MM.1S (cell line): ENCODE data around the gene BCL2L11.

Experiments used
- DNase-seq: peaks from one replicate; pipeline ENCODE4 v3.0.0-alpha.2; 2015
- H2AFZ ChIP-seq: fragments of 300-600 bp; sonication (generic); 2 replicates; pipeline ENCODE4 v1.6.0; 2016; ENCODE audit warnings: antibody characterized with exemption, low read length
- H3F3A ChIP-seq: fragments of 300-600 bp; sonication (generic); 2 replicates; pipeline ENCODE4 v1.6.1; 2016; ENCODE audit warnings: mild to moderate bottlenecking, antibody characterized with exemption, low read length, moderate library complexity, mixed read lengths; ENCODE audit not compliant: insufficient read depth
- H3K27ac ChIP-seq: fragments of 300-600 bp; sonication (generic); 2 replicates; pipeline ENCODE4 v1.5.1; 2016; ENCODE audit warnings: mild to moderate bottlenecking, low read length
- H3K27me3 ChIP-seq: fragments of 300-600 bp; sonication (generic); replicated peaks from 2 replicates; pipeline ENCODE4 v1.6.0; 2016; ENCODE audit warnings: low read length; ENCODE audit not compliant: insufficient read depth
- H3K36me3 ChIP-seq: fragments of 300-600 bp; sonication (generic); replicated peaks from 2 replicates; pipeline ENCODE4 v1.6.1; 2016; ENCODE audit warnings: mild to moderate bottlenecking, low read length, mixed read lengths; ENCODE audit not compliant: insufficient read depth
- H3K4me1 ChIP-seq: fragments of 300-600 bp; sonication (generic); 2 replicates; pipeline ENCODE4 v1.6.1; 2016; ENCODE audit warnings: low read length, mixed read lengths
- H3K4me2 ChIP-seq: fragments of 300-600 bp; sonication (generic); 2 replicates; pipeline ENCODE4 v1.6.0; 2016; ENCODE audit warnings: low read depth, low read length
- H3K4me3 ChIP-seq: fragments of 300-600 bp; sonication (generic); 2 replicates; pipeline ENCODE4 v1.5.1; 2016; ENCODE audit warnings: low read length, mixed read lengths
- H3K79me2 ChIP-seq: fragments of 300-600 bp; sonication (generic); 2 replicates; pipeline ENCODE4 v1.6.1; 2016; ENCODE audit warnings: mixed run types, low read length, mixed read lengths
- H3K9ac ChIP-seq: fragments of 300-600 bp; sonication (generic); 2 replicates; pipeline ENCODE4 v1.6.1; 2016; ENCODE audit warnings: low read length, mixed read lengths
- H3K9me2 ChIP-seq: fragments of 300-600 bp; sonication (generic); replicated peaks from 2 replicates; pipeline ENCODE4 v1.6.1; 2016; ENCODE audit warnings: mild to moderate bottlenecking, low read length, mixed read lengths; ENCODE audit not compliant: insufficient read depth
- H3K9me3 ChIP-seq: fragments of 300-600 bp; sonication (generic); replicated peaks from 2 replicates; pipeline ENCODE4 v1.6.1; 2016; ENCODE audit warnings: mild to moderate bottlenecking, low read length, mixed read lengths; ENCODE audit not compliant: insufficient read depth
- H4K20me1 ChIP-seq: fragments of 300-600 bp; sonication (generic); 2 replicates; pipeline ENCODE4 v1.6.1; 2016; ENCODE audit warnings: mild to moderate bottlenecking, low read length, moderate library complexity, mixed read lengths; ENCODE audit not compliant: insufficient read depth
- CTCF ChIP-seq: fragments of 300-600 bp; sonication (generic); IDR thresholded peaks from 2 replicates; pipeline ENCODE4 v1.5.1; 2016; ENCODE audit warnings: antibody characterized with exemption, low read length, mixed read lengths
- EZH2 ChIP-seq: fragments of 300-600 bp; sonication (generic); optimal IDR thresholded peaks from 2 replicates; pipeline ENCODE3; 2017; ENCODE audit warnings: low read depth, mild to moderate bottlenecking, antibody characterized with exemption, low read length, mixed read lengths
- EZH2phosphoT487 ChIP-seq: fragments of 300-600 bp; sonication (generic); IDR thresholded peaks from 2 replicates; pipeline ENCODE4 v1.6.1; 2018; ENCODE audit warnings: antibody characterized with exemption, low read length

BCL2L11 gene

GRCh38 chr2:111172666-111173065 is 52.0 kb downstream of the BCL2L11 start:
- no peak for DNase-seq
- no peak overlapping the region for H2AFZ ChIP-seq

GRCh38 chr2:111173338-111173737 is 52.6 kb downstream of the BCL2L11 start:
- Histone ChIP-seq H3K4me2 (no peak overlapping the region), H3K9ac (no peak overlapping the region), H3K9me2 (no peaks in the 10 kb centered on the region), H3K79me2 (no peaks in the 10 kb centered on the region), H3K27ac (no peak overlapping the region), H2AFZ (no peak overlapping the region), H3K27me3 (no peaks in the 10 kb centered on the region), H3K9me3 (no peaks in the 10 kb centered on the region), H3F3A (peaks cover 6% of the 10 kb centered on the region), H3K36me3 (no peaks in the 10 kb centered on the region), H3K4me3 (no peak overlapping the region), H4K20me1 (no peaks in the 10 kb centered on the region; the same call in 1 of the 2 replicates), H3K4me1 (no peaks in the 10 kb centered on the region)
- TF ChIP-seq EZH2phosphoT487 (no peak), CTCF (no peak), EZH2 (no peak)
- DNase-seq: no peak

More at GRCh38 chr2:111172666-111173065, 52.0 kb downstream of the BCL2L11 start:
- Histone ChIP-seq H3K9me3 (no peaks in the 10 kb centered on the region), H3K4me1 (no peaks in the 10 kb centered on the region), H3K27ac (no peak overlapping the region), H3K4me2 (no peak overlapping the region), H4K20me1 (no peaks in the 10 kb centered on the region; the same call in 1 of the 2 replicates), H3K79me2 (no peaks in the 10 kb centered on the region), H3K4me3 (no peak overlapping the region), H3K27me3 (no peaks in the 10 kb centered on the region), H3K9me2 (no peaks in the 10 kb centered on the region), H3K9ac (no peak overlapping the region), H3F3A (peaks cover 9% of the 10 kb centered on the region), H3K36me3 (no peaks in the 10 kb centered on the region)
- TF ChIP-seq EZH2 (no peak), CTCF (no peak), EZH2phosphoT487 (no peak)

- Histone ChIP-seq H3K36me3 (no peaks in the 10 kb centered on the region), H4K20me1 (no peaks in the 10 kb centered on the region; the same call in 1 of the 2 replicates), H3K27me3 (no peaks in the 10 kb centered on the region), H3K9me2 (no peaks in the 10 kb centered on the region), H3K27ac (no peak overlapping the region), H3K9me3 (no peaks in the 10 kb centered on the region), H3K4me1 (no peaks in the 10 kb centered on the region), H3K9ac (no peak overlapping the region), H3F3A (peaks cover under 1% of the 10 kb centered on the region), H3K4me3 (no peak overlapping the region), H3K79me2 (no peaks in the 10 kb centered on the region), H3K4me2 (no peak overlapping the region), H2AFZ (no peak overlapping the region)
- no peak for DNase-seq
- no peak for TF ChIP-seq CTCF
- TF ChIP-seq EZH2: no peak
- TF ChIP-seq EZH2phosphoT487: no peak
Measured at GRCh38 chr2:111173856-111174255, 53.1 kb downstream of the BCL2L11 start.
